MV-4-11 (cell line): ENCODE measurements around the gene ADAMTS19.
"Not testable (repeated sequence)": the region's sequence is repeated elsewhere in the genome, so short reads cannot be mapped to it uniquely, and the experiment has no call there.

Source experiments
- DNase-seq: peaks from one replicate; lab custom pipeline; 2025; lab: John Stamatoyannopoulos, UW

ADAMTS19 gene

GRCh38 chr5:129601576-129601975 is 141.5 kb downstream of the ADAMTS19 start:
- DNase-seq: no peak

DNA sequence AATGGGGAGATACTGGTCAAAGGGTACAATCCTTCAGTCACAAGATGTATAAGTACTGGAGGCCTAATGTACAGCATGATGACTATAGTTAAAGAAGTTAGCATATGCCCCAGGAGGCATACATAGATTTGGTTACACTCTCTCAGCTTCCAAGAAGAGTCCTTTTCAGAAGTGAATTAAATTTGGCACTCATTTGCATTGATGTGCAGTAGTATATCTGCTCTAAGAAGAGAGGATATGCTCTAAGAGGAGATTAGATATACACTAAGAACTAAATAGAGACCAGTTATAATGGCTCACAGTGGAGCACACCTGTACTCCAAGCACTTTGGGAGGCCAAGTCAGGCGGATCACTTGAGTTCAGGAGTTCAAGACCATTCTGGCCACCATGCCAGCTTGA is 148.3 kb downstream of the ADAMTS19 start:
- DNase-seq: no peak

DNA sequence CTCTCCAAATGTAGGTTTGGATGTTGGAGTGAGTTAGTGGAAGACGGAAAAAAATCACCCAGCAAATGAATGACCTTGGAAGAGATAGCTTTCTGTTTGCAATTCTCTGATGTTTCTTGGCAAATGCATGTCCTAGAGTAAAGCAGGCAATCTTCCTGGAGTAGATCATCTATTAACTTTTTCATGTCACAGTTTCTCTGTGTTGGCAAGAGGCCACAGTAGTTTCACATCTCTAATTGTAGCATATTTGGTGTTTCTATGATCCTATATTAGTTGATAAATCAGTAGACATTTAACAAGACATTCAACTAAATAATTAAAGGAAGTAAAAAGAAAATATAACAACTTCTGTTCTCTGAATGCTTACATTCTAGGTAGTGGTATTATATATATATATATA is 149.6 kb downstream of the ADAMTS19 start:
- no peak for DNase-seq

DNA sequence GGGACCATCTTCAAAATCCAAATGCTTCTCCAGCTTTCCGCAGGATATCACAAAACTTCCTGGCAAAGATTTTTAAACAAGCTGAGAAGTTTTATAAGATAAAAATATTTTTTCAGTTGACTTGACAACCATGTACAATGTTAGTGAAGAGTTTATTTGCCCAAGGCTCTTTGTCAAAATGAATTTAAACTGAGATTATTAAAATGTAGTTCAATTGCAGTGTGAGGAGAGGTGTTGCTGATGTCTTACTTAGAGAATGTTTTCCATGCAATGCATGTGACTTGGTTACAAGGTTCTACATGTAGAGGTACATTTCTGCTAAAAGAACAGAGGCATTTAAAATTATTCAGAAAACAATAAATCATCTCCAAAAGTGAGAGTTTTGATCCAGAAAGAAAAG is 156.4 kb downstream of the ADAMTS19 start:
- no peak for DNase-seq

DNA sequence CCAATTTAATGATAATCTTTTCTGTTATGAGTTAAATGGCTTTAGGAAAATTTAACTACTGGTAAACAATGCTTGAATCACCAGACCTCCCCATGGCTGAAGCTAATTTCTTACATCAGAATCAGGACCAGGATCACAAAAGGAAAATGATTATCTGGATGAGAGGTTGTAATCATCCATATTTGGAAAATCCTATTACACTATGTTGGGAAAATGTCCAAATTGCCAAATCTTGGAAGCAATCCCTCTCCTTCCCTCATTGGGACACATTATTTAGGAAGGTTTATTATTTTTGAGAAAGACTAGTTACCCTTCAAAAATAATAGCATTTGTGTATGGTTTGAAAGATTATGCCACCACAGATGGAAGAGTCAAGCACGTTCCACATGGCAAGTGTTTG is 157.1 kb downstream of the ADAMTS19 start:
- no peak for DNase-seq

GRCh38 chr5:129619782-129620181 is 159.7 kb downstream of the ADAMTS19 start:
- DNase-seq: no peak

DNA sequence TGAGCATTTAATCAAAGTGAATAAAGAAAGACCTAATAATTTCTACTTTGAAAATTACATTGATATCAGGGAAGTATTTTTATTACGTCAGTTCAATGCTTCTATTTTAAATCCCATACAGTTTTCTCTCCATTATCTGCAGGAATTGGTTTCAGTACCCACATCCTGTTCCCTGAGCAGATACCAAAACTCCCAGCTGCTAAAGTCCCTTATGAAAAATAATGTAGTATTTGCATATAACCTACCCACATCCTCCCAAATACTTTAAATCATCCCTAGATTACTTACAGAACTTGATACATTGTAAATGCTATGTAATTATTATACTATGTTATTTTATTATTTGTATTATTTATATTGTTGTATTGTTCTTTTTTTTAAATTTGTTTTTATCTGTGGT is 162.4 kb downstream of the ADAMTS19 start:
- no peak for DNase-seq

DNA sequence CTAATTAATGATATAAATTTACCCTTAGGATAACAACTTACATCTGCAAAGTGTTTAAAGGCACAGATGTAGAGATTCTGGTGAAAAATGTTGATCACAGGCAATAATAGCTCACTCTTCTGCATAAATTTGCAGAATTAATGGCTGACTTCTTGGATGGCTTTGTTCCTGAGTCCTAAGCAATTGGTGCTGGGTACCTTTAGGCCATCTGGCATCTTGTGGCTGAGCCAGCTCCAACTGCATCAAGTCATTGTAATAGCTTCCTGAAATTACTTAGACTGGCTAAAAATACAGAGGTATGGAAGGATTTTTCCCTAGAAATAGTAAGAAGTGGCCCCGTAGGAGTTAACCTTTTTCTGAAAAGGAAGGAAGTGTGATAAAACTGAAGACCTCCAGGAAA is 169.5 kb downstream of the ADAMTS19 start:
- no peak for DNase-seq

- DNase-seq: no peak
These were observed 170.0 kb downstream of the ADAMTS19 start for GRCh38 chr5:129630101-129630500.

GRCh38 chr5:129631961-129632360 is 171.9 kb downstream of the ADAMTS19 start:
- DNase-seq: no peak

GRCh38 chr5:129637501-129637900 is 177.4 kb downstream of the ADAMTS19 start:
- not testable (repeated sequence) for DNase-seq

GRCh38 chr5:129639331-129639730 is 179.2 kb downstream of the ADAMTS19 start:
- DNase-seq: no peak

DNA sequence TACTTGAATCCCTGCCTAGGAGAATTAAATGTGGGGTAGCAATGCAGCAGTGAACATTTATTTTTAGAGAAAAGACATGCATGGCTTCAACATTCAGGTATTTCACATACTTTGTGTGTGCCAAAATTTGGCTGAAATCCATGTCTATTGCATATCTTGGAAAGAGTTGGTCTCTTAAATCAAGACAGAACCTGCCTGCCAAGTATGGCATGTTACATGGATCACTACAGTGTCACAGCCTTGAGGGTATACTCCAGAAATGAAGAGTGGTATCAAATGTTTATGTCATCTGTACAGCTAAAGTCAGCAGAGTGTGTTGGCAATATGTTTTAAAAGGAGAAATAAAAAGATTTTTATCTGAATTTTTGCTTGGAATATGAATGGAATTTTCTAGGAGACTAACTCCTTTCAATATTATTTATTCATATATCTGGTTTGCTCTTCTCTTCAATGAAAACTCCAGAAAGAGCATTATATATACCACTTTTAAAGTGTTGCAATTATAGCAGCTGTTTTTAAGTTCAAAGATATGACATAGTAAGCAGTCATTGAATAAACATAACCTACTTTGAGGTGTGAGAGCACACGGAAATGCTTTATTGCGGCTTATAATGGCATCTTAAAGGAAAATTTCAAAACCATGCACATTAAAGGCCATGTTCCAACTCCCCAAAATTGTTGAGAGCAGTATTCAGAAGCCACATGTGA is 192.4 kb downstream of the ADAMTS19 start:
- no peak for DNase-seq

- no peak for DNase-seq
These were observed 192.9 kb downstream of the ADAMTS19 start for GRCh38 chr5:129653057-129653375.

DNA sequence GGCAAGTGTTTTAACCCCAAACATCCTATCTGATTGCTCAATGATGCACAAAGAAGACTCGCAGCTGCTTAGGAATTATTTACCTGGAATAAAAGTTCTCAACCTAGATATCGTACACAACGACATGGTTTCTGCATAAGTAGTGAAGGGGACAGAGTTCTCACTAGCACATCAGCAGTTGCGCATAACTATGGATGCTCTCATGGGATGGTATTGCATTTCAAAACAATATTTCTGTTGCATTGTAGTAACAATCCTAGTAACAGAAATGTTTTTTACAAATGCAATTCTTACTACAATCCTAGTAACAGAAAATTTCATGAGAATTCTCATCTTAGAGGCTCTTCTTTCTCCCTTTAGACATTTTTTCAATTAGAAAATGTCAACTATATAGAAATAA is 193.3 kb downstream of the ADAMTS19 start:
- no peak for DNase-seq

DNA sequence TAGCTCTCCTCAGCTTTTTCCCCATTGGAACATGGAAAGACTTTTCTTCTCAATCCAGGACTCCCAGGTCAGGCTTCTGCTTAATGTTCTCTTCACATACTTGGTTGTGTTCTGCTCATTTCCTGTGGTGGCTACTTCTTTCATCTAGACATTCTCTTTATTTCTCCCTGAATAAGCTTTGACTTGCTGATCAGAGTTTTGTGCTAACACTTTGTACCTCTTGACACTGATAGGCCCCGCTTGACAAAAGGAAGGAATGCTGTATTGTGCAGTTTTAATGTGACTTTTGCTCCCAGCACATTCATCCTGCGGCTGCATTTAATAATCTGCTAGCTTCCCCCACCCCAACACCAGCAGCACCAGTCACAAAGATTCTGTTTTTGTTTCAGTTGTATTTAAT is 196.9 kb downstream of the ADAMTS19 start:
- DNase-seq: no peak

DNA sequence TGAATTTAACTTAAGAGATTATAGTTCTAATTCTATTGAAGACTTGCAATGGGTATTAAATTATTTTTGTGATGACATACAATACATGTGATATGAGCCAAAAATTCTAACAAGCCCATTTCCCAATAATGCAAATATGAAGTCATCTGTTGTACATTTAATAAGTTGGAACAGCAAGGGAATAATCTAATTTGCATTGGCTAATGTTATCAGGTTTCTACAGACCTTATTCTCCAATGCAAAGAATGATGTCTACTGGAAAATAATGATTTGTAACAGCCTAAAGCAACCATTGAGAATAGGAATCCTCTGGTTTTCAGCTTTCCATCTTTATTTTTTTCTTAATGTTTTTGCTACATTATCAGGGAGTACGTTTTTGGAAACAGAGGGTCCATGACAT is 198.7 kb downstream of the ADAMTS19 start:
- DNase-seq: no peak

DNA sequence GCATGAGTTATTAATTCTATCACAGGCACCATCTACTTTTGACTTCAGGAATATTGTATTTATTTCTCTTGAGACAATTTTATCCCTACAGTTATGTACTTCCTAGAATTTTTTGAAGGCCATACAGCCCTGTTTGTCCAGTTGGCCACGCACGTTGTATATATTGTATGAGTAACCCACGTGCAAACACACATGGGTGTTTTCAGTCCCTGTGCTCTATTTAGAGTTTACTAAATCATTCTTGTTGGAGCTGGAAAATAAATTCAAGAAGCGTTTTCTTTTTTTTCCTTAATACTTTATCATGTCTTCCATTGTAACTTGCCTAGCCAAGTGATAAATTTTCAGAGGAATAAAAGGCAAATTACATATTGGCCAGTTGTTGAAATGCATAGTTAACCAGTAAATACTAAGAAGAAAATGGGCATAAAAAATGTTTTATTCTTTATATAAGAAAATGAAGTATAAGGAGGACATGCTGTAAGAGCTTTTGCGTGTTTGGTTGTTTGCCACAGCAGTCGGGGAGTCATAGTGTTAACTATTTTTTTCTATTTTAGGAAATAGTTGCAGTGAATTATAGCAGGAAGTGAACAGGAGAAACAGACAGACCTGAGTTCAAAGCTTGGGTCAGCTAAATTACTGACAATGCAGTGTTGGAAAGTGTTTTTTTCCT is 201.4 kb downstream of the ADAMTS19 start:
- no peak for DNase-seq

DNA sequence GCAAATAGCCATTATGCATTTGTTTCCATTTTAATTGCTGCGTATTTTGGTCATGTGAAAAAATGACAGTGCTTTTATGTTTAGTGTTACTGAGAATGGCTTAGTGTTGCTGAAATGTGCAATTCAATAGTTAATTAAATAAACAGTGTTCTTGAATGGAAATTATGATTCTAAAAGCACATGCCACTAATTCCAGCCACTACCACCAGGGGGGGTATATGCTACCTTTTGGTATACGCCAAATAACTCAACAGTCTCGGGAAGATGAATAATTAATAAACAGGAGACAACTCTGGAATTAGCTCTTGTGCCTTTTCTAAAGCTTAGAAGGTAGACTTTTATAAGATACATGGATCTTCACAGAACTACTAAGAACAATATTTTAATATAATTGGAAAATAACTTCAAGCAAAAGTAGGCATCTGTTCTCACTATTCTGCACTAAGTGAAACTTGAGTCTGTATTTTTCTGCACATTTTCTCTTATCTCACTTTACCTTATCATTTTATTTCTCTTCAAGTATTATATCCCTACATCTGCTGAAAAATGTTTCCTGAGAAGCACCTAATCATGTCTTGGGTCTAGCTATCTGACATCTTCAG is 204.3 kb downstream of the ADAMTS19 start:
- peak; percentile 6 for DNase-seq

GRCh38 chr5:129670957-129671500 is 210.9 kb downstream of the ADAMTS19 start:
- DNase-seq: no peak

GRCh38 chr5:129672006-129672405 is 211.9 kb downstream of the ADAMTS19 start:
- no peak for DNase-seq

DNA sequence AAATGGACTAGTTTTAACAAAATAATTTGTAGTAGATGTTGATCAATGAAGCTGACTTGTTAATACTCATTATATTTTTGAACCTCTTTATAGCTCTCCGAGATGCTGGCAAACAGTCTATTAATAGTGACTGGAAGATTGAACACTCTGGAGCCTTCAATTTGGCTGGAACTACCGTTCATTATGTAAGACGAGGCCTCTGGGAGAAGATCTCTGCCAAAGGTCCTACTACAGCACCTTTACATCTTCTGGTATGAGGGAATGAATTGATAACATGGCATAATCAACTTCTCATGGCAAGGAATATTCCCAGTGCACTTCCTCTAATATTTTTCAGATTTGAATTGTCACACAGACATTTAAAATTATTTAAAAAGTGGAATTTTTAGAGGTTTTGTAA is 219.6 kb downstream of the ADAMTS19 start:
- DNase-seq: no peak

DNA sequence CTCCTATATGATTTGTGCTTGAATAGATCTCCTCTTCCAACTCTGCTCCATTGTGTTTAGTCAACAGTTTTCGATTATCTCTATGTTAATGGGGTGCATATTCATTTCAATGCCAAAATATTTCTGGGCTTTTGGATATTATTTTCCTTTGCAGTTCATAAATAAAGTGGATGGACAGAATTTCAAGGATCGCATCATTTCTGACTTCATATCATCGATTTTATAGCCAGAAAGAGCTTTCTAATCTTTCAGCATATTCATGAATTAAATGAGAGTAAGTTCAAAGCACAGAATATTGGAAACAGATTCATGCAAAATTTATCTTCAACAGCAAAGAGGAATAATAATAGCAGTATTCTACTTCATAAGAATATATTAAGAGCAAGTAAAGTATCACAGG is 227.8 kb downstream of the ADAMTS19 start:
- DNase-seq: no peak
